Kidney epithelial cell (primary cell): ENCODE results near the gene SNX6. TPM values are rescaled to one million over a fixed set of nuclear protein-coding genes. Genes with fewer than 3 reads are reported as not detected.
A peak's percentile ranks its signal among the peaks of the same experiment; 100 is the strongest.
"Not testable (repeated sequence)": the region's sequence is repeated elsewhere in the genome, so short reads cannot be mapped to it uniquely, and the experiment has no call there.

Experiments used
- DNase-seq: peaks from one replicate; pipeline ENCODE4 v3.0.0-alpha.2; 2010; ENCODE audit warnings: low read depth
- H3K27me3 ChIP-seq: 2 replicates; pipeline ENCODE4 v1.6.0; 2011; ENCODE audit warnings: low read length; ENCODE audit not compliant: control insufficient read depth, insufficient read depth
- H3K36me3 ChIP-seq: 2 replicates; pipeline ENCODE4 v1.5.1; 2011; ENCODE audit warnings: low read length; ENCODE audit not compliant: control insufficient read depth, insufficient read depth
- H3K4me3 ChIP-seq: 2 replicates; pipeline ENCODE4 v1.5.1; 2011; ENCODE audit warnings: low read depth, mild to moderate bottlenecking, control low read depth, low read length
- CTCF ChIP-seq: IDR thresholded peaks from 2 replicates; pipeline ENCODE4 v1.5.1; 2011; ENCODE audit warnings: mild to moderate bottlenecking, moderate library complexity, low read length, control low read depth, inconsistent platforms; ENCODE audit not compliant: insufficient read depth, poor library complexity, severe bottlenecking
- total RNA-seq: library from RNA; depleted of rRNA; stranded (reverse); fragments of >200 nt; gene quantifications from 2 replicates; pipeline ENCODE4 v1.2.3, GENCODE V29; 2015

SNX6 gene
- total RNA-seq, 1 donor from 2014 or later = 267 TPM

- H3K36me3 ChIP-seq = no peaks in the 10 kb centered on the region
- no peak for TF ChIP-seq CTCF
- H3K4me3 ChIP-seq = no peak overlapping the region
- no peaks in the 10 kb centered on the region for H3K27me3 ChIP-seq
- no peak for DNase-seq
Observed at GRCh38 chr14:34537677-34538009, 92.3 kb downstream of the SNX6 start.

- no peak for TF ChIP-seq CTCF
- H3K4me3 ChIP-seq = no peak overlapping the region
- H3K36me3 ChIP-seq = no peaks in the 10 kb centered on the region
- peak; percentile 78 for DNase-seq
- no peaks in the 10 kb centered on the region for H3K27me3 ChIP-seq
Observed at GRCh38 chr14:34536951-34537676, 92.8 kb downstream of the SNX6 start.

GRCh38 chr14:34527591-34527990, 102.4 kb downstream of the SNX6 start:
- Histone ChIP-seq H3K36me3 (no peaks in the 10 kb centered on the region), H3K4me3 (no peak overlapping the region), H3K27me3 (no peaks in the 10 kb centered on the region)
- DNase-seq = no peak
- no peak for TF ChIP-seq CTCF

- DNase-seq, H3K27me3 ChIP-seq, H3K4me3 ChIP-seq, H3K36me3 ChIP-seq: not testable (repeated sequence)
Observed at GRCh38 chr14:34524216-34524615, 105.7 kb downstream of the SNX6 start.

GRCh38 chr14:34522496-34522895, 107.5 kb downstream of the SNX6 start:
- Histone ChIP-seq H3K4me3 (no peak overlapping the region), H3K36me3 (no peaks in the 10 kb centered on the region), H3K27me3 (no peaks in the 10 kb centered on the region)
- TF ChIP-seq CTCF = no peak
- DNase-seq = no peak

GRCh38 chr14:34521071-34521470, 108.9 kb downstream of the SNX6 start:
- H3K4me3 ChIP-seq, DNase-seq, H3K27me3 ChIP-seq, H3K36me3 ChIP-seq: not testable (repeated sequence)

GRCh38 chr14:34520304-34520970, 109.5 kb downstream of the SNX6 start:
- not testable (repeated sequence) for H3K36me3 ChIP-seq, H3K4me3 ChIP-seq, DNase-seq, H3K27me3 ChIP-seq

Other genes with a start within 250 kb of the SNX6 start
- gene SPTSSA, start 167.9 kb downstream of the SNX6 start, total RNA-seq = 10.4 and 13.0 TPM in 2 replicates
- gene EAPP, start 90.4 kb downstream of the SNX6 start, total RNA-seq = 35.4 and 43.8 TPM in 2 replicates
- gene CFL2, start 84.4 kb upstream of the SNX6 start, total RNA-seq = 32.4 and 34.0 TPM in 2 replicates
- 36.1 and 44.2 TPM in 2 replicates for gene BAZ1A, start 245.2 kb upstream of the SNX6 start, total RNA-seq